Tibial nerve (tissue), 4 donors: Measurements from ENCODE around the gene PI16. TPM values are rescaled to one million over a fixed set of nuclear protein-coding genes. Genes with fewer than 3 reads are reported as not detected.
A peak's percentile ranks its signal among the peaks of the same experiment; 100 is the strongest.

Experiments used
- DNase-seq, 2 donors: peaks; one replicate each; pipeline ENCODE4 v3.0.0-alpha.2; 2019; ENCODE audit warnings: low spot score in 2 of 2
- H3K27ac ChIP-seq, 4 donors: fragments of 200-600 bp; sonication (generic) in 3 of 4; one replicate each; pipeline ENCODE4 v1.5.1; 2017 to 2019; ENCODE audit warnings: mild to moderate bottlenecking in 1 of 4
- H3K27me3 ChIP-seq, 2 donors: fragments of 200-600 bp; sonication (generic) in 1 of 2; one replicate each; pipeline versions ENCODE4 v1.5.1 to v1.6.0; 2017 to 2019
- H3K36me3 ChIP-seq, 3 donors: fragments of 200-600 bp; sonication (generic); one replicate each; pipeline ENCODE4 v1.5.1; 2018 to 2019
- H3K4me1 ChIP-seq, 4 donors: fragments of 200-600 bp; sonication (generic) in 3 of 4; one replicate each; pipeline ENCODE4 v1.5.1; 2017 to 2019
- H3K4me3 ChIP-seq, 4 donors: fragments of 200-600 bp; sonication (generic) in 3 of 4; one replicate each; pipeline ENCODE4 v1.5.1; 2017 to 2019; ENCODE audit warnings: mild to moderate bottlenecking in 1 of 4, moderate library complexity in 1 of 4
- H3K9me3 ChIP-seq, 4 donors: fragments of 200-600 bp; sonication (generic) in 3 of 4; one replicate each; pipeline ENCODE4 v1.5.1; 2017 to 2019
- EP300 ChIP-seq, 2 donors: sonication (generic); formaldehyde crosslinking; IDR thresholded peaks; one replicate each; pipeline ENCODE4 v1.6.1; 2017; ENCODE audit warnings: antibody characterized with exemption in 2 of 2, mild to moderate bottlenecking in 1 of 2
- POLR2A ChIP-seq, 2 donors: fragments of 450-650 bp; IDR thresholded peaks; one replicate each; pipeline ENCODE4 v1.6.1; 2017; ENCODE audit warnings: antibody characterized with exemption in 2 of 2, mild to moderate bottlenecking in 2 of 2, moderate library complexity in 2 of 2
- WGBS, 2 donors: methylation state at CpG; one replicate each; pipeline ENCODE4 v1.1.5; 2018; 5-methylcytosine and 5-hydroxymethylcytosine counted together
- total RNA-seq, 4 donors: library from RNA; depleted of rRNA; stranded (reverse); fragments of >200 nt; gene quantifications; one replicate each; pipeline ENCODE4 v1.1.0, GENCODE V29; 2016
- TF ChIP-seq, protein P1 (sequence below), 5 experiments: fragments of 200-600 bp in 3 of 5; fragments of 450-650 bp in 2 of 5; sonication (generic) in 3 of 5; IDR thresholded peaks; one replicate each; pipeline ENCODE4 v1.5.1; 2016 to 2019; ENCODE audit warnings: antibody characterized with exemption in 5 of 5, mild to moderate bottlenecking in 3 of 5, moderate library complexity in 2 of 5

PI16 gene
- total RNA-seq, 4 donors from 2014 or later, result 17.4 to 70.2 (median 46.2) TPM

DNA sequence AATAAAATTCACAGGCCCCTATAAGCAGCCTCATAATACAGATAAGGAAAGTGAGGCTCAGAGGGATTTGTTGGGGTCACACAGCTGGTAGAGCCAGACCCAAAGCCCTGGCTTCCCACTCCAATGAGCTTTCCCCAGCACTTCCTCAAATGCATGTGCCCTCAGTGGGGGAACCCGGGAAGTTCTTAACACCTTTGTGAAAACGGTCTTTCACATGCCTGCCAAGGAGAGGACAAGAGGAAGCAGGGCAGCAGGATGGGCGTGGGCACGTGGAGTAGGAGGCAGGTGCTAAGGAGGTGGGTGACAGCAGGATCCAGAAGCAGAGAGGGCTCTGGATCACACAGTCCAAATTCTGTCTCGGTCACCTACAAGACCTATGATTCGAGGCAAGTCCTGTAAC, 598 bp downstream of the PI16 start:
- 43 to 53% methylated on average over 6 of the region's 6 CpGs for WGBS, 2 donors

DNA sequence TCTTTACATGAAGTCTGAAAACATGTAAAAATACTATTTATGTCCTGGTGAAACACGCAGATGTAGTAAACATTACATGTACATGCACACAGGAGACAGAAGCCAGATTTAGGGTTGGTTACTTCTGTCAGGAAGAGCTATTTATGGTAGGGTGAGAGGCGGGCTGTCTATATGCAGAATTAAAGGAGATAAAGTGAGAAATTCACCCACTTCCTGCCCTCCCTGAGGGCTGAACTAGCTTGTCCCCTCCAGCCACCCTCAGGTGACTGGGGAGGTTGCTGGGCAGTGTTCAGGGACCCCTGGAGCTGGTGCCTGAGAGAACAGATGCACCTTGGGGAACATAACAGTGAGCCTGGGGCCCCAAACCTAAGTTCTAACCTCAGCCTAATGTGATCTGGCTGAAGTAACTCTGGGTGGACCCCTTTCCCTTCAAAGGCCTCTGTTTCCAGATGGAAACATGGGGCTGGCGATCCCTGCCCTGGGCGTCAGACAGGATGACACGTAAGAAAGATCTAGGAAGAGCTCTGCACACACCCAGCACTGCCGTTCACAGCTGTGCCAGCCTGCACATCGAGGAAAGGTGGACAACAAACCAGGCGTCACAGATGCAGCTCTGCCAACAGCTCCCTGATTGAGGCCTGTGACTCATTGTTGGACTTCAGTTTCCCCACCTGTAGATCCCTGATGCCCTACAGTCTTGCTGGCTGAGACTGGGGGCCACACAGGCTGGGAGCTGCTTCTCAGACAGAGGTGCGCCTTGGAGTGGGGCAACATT, 1.3 kb downstream of the PI16 start:
- 64 to 76% methylated on average over 4 to 9 of the region's 9 CpGs for WGBS, 2 donors
- no peak for TF ChIP-seq EP300 (IDR thresholded peaks at IDR 0.05)
- TF ChIP-seq, protein P1, sequence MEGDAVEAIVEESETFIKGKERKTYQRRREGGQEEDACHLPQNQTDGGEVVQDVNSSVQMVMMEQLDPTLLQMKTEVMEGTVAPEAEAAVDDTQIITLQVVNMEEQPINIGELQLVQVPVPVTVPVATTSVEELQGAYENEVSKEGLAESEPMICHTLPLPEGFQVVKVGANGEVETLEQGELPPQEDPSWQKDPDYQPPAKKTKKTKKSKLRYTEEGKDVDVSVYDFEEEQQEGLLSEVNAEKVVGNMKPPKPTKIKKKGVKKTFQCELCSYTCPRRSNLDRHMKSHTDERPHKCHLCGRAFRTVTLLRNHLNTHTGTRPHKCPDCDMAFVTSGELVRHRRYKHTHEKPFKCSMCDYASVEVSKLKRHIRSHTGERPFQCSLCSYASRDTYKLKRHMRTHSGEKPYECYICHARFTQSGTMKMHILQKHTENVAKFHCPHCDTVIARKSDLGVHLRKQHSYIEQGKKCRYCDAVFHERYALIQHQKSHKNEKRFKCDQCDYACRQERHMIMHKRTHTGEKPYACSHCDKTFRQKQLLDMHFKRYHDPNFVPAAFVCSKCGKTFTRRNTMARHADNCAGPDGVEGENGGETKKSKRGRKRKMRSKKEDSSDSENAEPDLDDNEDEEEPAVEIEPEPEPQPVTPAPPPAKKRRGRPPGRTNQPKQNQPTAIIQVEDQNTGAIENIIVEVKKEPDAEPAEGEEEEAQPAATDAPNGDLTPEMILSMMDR (IDR thresholded peaks at IDR 0.05), result no peak
- TF ChIP-seq POLR2A (IDR thresholded peaks at IDR 0.05), result no peak
- Histone ChIP-seq H3K36me3 (no peaks in the 10 kb centered on the region), H3K4me3 (peak overlapping the region in 2 of 4 donors; percentile 9 to 35), H3K27me3 (no peaks in the 10 kb centered on the region), H3K9me3 (no peaks in the 10 kb centered on the region), H3K4me1 (peaks cover 0 to 11% (median 0%) of the 10 kb centered on the region in 4 donors), H3K27ac (peak overlapping the region in 1 of 4 donors; percentile 52)
- DNase-seq, result no peak

More for the DNA sequence above, 598 bp downstream of the PI16 start:
- no peak for DNase-seq
- H3K36me3 ChIP-seq, result no peaks in the 10 kb centered on the region
- peaks cover 0 to 5% (median 0%) of the 10 kb centered on the region in 4 donors for H3K4me1 ChIP-seq
- no peaks in the 10 kb centered on the region for H3K9me3 ChIP-seq
- peak overlapping the region in 2 of 4 donors; percentile 9 to 35 for H3K4me3 ChIP-seq
- H3K27me3 ChIP-seq, result no peaks in the 10 kb centered on the region
- TF ChIP-seq POLR2A (IDR thresholded peaks at IDR 0.05), result no peak
- TF ChIP-seq, protein P1 (IDR thresholded peaks at IDR 0.05), result no peak
- TF ChIP-seq EP300 (IDR thresholded peaks at IDR 0.05), result no peak
- peak overlapping the region in 1 of 4 donors; percentile 52 for H3K27ac ChIP-seq

DNA sequence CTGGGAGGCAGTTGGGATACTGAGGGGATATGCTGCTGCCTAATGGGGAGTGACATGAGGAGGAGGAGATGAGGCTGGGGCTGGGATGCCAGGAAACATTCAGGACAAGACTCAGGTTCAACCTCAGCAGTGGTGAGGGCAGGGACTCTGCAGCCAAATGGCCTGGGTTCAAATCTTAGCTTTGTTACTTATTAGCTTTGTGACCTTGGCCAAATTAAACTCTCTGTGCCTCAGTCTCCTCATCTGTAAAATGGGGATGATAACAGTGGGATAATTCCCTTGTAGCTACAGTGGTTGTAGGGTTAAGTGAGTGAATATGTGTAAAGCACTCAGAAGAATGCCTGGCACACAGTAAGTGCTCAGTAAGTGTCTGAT, 1.9 kb downstream of the PI16 start:
- Histone ChIP-seq H3K36me3 (no peaks in the 10 kb centered on the region), H3K4me3 (peak overlapping the region in 1 of 4 donors; percentile 35), H3K27me3 (no peaks in the 10 kb centered on the region), H3K9me3 (no peaks in the 10 kb centered on the region), H3K27ac (peak overlapping the region in 1 of 4 donors; percentile 3), H3K4me1 (peaks cover 0 to 12% (median 0%) of the 10 kb centered on the region in 4 donors)
- TF ChIP-seq EP300 (IDR thresholded peaks at IDR 0.05) (no peak), POLR2A (IDR thresholded peaks at IDR 0.05) (no peak)
- TF ChIP-seq, protein P1 (IDR thresholded peaks at IDR 0.05), result no peak
- no peak for DNase-seq

DNA sequence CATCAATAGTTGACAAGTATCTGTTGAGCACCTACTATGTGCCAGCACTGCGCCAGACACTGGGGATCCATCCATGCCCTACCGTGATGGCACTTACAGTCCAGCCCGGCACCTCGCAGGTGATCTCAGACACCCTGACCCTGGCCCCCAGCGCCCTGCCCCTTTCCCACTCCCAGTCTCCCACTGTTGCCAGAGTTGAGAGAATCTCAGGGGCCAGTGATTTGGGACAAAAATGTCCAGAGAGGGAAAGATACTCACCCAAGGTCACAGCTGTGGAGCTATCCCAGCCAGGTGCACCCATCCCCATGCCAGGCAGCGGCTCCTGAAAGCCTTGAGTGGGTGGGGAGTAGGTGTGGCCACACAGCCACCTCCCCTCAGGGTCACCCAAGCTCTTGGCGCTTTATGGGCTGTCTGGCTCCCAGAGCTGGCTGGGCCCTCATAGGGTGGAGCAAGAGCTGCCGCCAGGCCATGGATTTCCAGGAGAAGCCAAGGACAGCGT, 3.3 kb downstream of the PI16 start:
- Histone ChIP-seq H3K27ac (no peak overlapping the region), H3K27me3 (no peaks in the 10 kb centered on the region), H3K9me3 (no peaks in the 10 kb centered on the region), H3K36me3 (no peaks in the 10 kb centered on the region), H3K4me3 (peak overlapping the region in 1 of 4 donors; percentile 35), H3K4me1 (peaks cover 0 to 12% (median 0%) of the 10 kb centered on the region in 4 donors)
- TF ChIP-seq, protein P1 (IDR thresholded peaks at IDR 0.05), result no peak
- TF ChIP-seq POLR2A (IDR thresholded peaks at IDR 0.05), result no peak
- no peak for TF ChIP-seq EP300 (IDR thresholded peaks at IDR 0.05)
- WGBS, 2 donors, result 70 to 88% methylated on average over 9 of the region's 9 CpGs
- DNase-seq, result no peak
